GM12878 (cell line): ENCODE results near the gene SAAL1.

Experiments
- SIN3A ChIP-seq: IDR thresholded peaks from 2 replicates; pipeline ENCODE4 v1.6.1; 2012; ENCODE audit warnings: low read depth, low read length, improper control_type of control experiment
- TF ChIP-seq, protein P1 (sequence below): IDR thresholded peaks from 2 replicates; pipeline ENCODE4 v1.6.1; 2012; ENCODE audit warnings: low read depth, low read length, improper control_type of control experiment

DNA sequence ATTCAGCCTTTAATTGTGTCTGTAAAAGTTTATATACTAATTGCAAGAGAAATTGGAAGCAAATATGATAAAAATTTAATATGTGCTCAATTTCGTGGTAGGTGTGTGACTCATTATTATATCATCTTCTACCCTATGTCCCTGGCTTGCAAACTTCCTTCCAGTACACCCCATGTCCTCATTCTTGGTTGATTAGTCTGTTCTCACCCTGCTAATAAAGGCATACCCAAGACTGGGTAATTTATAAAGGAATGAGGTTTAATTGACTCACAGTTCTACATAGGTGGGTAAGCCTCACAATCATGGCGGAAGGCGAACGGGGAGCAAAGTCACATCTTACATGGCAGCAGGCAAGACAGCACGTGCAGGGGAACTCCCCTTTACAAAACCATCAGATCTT is 38.4 kb upstream of the SAAL1 start:
- TF ChIP-seq, protein P1, sequence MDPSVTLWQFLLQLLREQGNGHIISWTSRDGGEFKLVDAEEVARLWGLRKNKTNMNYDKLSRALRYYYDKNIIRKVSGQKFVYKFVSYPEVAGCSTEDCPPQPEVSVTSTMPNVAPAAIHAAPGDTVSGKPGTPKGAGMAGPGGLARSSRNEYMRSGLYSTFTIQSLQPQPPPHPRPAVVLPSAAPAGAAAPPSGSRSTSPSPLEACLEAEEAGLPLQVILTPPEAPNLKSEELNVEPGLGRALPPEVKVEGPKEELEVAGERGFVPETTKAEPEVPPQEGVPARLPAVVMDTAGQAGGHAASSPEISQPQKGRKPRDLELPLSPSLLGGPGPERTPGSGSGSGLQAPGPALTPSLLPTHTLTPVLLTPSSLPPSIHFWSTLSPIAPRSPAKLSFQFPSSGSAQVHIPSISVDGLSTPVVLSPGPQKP: no peak
- TF ChIP-seq SIN3A: no peak
